ENCODE results near the gene SUN5.

GRCh38 chr20:33012327-33013189, 8.3 kb upstream of the SUN5 start:
- no peak for TF ChIP-seq POLR2A (IDR thresholded peaks at IDR 0.05)
- TF ChIP-seq CTCF (IDR thresholded peaks at IDR 0.05) = no peak
